ENCODE results near the gene PDZD8.

DNA sequence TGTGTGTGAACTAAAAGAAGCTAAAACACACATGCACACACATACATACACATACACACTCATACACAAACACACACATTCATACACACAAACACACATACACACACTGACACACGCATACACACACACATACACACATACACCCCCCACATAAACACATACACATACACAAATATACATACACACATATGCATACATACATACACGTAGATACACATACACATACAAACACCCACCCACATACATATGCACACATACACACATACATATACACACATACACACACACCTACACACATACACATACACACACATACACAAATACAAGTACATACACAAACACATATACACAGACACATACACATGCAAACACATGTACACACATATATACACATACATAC is 106.3 kb downstream of the PDZD8 start:
- TF ChIP-seq EZH2 (IDR thresholded peaks at IDR 0.05; ENCODE audit: borderline replicate concordance, low read length) = no peak
- TF ChIP-seq, protein P1, sequence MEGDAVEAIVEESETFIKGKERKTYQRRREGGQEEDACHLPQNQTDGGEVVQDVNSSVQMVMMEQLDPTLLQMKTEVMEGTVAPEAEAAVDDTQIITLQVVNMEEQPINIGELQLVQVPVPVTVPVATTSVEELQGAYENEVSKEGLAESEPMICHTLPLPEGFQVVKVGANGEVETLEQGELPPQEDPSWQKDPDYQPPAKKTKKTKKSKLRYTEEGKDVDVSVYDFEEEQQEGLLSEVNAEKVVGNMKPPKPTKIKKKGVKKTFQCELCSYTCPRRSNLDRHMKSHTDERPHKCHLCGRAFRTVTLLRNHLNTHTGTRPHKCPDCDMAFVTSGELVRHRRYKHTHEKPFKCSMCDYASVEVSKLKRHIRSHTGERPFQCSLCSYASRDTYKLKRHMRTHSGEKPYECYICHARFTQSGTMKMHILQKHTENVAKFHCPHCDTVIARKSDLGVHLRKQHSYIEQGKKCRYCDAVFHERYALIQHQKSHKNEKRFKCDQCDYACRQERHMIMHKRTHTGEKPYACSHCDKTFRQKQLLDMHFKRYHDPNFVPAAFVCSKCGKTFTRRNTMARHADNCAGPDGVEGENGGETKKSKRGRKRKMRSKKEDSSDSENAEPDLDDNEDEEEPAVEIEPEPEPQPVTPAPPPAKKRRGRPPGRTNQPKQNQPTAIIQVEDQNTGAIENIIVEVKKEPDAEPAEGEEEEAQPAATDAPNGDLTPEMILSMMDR (IDR thresholded peaks at IDR 0.05; ENCODE audit: low read length) = no peak

All from OCI-LY1 (cell line).